ENCODE results near the gene AADACL4. TPM values are rescaled to one million over a fixed set of nuclear protein-coding genes. Genes with fewer than 3 reads are reported as not detected.

AADACL4 gene
- total and polyA plus RNA-seq, 2 experiments from 2014 or later = not detected

DNA sequence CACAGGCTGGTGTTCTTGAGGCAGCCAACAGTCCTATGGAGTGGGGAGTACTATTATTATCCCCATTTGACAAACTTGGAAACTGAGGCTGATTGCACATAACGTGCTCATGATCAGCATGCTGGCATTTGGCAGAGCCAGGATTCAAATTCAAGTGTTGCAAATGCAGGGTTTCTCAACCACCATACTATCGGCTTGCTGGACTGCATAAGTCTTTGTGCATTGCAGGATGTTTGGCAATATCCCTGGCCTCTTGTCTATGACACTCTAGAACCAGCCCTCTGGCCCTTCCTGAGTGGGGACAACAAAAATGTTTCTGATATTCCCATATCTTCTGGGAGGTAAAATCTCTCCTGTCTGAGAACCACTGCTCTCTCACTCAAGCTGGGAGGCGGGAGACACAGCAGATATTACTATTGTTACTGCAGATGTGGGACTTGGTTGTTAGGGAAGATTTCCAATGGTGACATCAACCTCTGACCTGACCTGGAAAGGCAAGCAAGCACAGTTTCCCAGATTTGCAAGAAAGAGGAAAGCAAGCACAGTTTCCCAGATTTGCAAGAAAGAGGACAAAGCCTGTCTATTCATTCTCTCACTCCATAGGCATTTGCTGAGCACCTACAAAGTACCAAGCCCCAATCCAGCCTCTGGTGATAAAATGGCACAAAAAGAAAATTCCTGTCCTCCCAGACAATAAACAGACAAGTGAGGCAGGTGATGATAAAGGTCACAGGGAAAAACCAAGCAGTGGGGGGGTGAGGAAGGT is 71.0 kb downstream of the AADACL4 start (continued):
- TF ChIP-seq, protein P1, sequence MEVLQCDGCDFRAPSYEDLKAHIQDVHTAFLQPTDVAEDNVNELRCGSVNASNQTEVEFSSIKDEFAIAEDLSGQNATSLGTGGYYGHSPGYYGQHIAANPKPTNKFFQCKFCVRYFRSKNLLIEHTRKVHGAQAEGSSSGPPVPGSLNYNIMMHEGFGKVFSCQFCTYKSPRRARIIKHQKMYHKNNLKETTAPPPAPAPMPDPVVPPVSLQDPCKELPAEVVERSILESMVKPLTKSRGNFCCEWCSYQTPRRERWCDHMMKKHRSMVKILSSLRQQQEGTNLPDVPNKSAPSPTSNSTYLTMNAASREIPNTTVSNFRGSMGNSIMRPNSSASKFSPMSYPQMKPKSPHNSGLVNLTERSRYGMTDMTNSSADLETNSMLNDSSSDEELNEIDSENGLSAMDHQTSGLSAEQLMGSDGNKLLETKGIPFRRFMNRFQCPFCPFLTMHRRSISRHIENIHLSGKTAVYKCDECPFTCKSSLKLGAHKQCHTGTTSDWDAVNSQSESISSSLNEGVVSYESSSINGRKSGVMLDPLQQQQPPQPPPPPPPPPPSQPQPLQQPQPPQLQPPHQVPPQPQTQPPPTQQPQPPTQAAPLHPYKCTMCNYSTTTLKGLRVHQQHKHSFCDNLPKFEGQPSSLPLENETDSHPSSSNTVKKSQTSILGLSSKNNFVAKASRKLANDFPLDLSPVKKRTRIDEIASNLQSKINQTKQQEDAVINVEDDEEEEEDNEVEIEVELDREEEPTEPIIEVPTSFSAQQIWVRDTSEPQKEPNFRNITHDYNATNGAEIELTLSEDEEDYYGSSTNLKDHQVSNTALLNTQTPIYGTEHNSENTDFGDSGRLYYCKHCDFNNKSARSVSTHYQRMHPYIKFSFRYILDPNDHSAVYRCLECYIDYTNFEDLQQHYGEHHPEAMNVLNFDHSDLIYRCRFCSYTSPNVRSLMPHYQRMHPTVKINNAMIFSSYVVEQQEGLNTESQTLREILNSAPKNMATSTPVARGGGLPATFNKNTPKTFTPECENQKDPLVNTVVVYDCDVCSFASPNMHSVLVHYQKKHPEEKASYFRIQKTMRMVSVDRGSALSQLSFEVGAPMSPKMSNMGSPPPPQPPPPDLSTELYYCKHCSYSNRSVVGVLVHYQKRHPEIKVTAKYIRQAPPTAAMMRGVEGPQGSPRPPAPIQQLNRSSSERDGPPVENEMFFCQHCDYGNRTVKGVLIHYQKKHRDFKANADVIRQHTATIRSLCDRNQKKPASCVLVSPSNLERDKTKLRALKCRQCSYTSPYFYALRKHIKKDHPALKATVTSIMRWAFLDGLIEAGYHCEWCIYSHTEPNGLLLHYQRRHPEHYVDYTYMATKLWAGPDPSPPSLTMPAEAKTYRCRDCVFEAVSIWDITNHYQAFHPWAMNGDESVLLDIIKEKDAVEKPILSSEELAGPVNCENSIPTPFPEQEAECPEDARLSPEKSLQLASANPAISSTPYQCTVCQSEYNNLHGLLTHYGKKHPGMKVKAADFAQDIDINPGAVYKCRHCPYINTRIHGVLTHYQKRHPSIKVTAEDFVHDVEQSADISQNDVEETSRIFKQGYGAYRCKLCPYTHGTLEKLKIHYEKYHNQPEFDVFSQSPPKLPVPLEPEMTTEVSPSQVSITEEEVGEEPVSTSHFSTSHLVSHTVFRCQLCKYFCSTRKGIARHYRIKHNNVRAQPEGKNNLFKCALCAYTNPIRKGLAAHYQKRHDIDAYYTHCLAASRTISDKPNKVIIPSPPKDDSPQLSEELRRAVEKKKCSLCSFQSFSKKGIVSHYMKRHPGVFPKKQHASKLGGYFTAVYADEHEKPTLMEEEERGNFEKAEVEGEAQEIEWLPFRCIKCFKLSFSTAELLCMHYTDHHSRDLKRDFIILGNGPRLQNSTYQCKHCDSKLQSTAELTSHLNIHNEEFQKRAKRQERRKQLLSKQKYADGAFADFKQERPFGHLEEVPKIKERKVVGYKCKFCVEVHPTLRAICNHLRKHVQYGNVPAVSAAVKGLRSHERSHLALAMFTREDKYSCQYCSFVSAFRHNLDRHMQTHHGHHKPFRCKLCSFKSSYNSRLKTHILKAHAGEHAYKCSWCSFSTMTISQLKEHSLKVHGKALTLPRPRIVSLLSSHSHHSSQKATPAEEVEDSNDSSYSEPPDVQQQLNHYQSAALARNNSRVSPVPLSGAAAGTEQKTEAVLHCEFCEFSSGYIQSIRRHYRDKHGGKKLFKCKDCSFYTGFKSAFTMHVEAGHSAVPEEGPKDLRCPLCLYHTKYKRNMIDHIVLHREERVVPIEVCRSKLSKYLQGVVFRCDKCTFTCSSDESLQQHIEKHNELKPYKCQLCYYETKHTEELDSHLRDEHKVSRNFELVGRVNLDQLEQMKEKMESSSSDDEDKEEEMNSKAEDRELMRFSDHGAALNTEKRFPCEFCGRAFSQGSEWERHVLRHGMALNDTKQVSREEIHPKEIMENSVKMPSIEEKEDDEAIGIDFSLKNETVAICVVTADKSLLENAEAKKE (CRISPR knock-in tag; IDR thresholded peaks at IDR 0.05) = no peak
- no peak for TF ChIP-seq POLR2AphosphoS5 (IDR thresholded peaks at IDR 0.05; ENCODE audit: low read depth)
- TF ChIP-seq, protein P2, sequence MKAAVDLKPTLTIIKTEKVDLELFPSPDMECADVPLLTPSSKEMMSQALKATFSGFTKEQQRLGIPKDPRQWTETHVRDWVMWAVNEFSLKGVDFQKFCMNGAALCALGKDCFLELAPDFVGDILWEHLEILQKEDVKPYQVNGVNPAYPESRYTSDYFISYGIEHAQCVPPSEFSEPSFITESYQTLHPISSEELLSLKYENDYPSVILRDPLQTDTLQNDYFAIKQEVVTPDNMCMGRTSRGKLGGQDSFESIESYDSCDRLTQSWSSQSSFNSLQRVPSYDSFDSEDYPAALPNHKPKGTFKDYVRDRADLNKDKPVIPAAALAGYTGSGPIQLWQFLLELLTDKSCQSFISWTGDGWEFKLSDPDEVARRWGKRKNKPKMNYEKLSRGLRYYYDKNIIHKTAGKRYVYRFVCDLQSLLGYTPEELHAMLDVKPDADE (IDR thresholded peaks at IDR 0.05) = no peak
- no peak for TF ChIP-seq ZNF114 (CRISPR knock-in tag; IDR thresholded peaks at IDR 0.05)
- TF ChIP-seq JUNB (IDR thresholded peaks at IDR 0.05; ENCODE audit: unreplicated experiment) = no peak
- TF ChIP-seq NANOG (IDR thresholded peaks at IDR 0.05; ENCODE audit: borderline replicate concordance) = no peak
- no peak for TF ChIP-seq STAT1 (IDR thresholded peaks at IDR 0.05; ENCODE audit: unreplicated experiment)
- TF ChIP-seq CREB1 (CRISPR knock-in tag; IDR thresholded peaks at IDR 0.05; ENCODE audit: low read depth) = no peak
- TF ChIP-seq ZNF331 (CRISPR knock-in tag; IDR thresholded peaks at IDR 0.05; ENCODE audit: low read depth) = no peak
- TF ChIP-seq EZH2 (IDR thresholded peaks at IDR 0.05; ENCODE audit: low read depth, unreplicated experiment) = no peak

All from GM23338 (cell line).